Measurements from ENCODE around the gene CPTP. TPM values are rescaled to one million over a fixed set of nuclear protein-coding genes. Genes with fewer than 3 reads are reported as not detected.

Gene CPTP
- total RNA-seq, 6 experiments from 2014 or later: 24.6 to 31.5 (median 26.6) TPM

DNA sequence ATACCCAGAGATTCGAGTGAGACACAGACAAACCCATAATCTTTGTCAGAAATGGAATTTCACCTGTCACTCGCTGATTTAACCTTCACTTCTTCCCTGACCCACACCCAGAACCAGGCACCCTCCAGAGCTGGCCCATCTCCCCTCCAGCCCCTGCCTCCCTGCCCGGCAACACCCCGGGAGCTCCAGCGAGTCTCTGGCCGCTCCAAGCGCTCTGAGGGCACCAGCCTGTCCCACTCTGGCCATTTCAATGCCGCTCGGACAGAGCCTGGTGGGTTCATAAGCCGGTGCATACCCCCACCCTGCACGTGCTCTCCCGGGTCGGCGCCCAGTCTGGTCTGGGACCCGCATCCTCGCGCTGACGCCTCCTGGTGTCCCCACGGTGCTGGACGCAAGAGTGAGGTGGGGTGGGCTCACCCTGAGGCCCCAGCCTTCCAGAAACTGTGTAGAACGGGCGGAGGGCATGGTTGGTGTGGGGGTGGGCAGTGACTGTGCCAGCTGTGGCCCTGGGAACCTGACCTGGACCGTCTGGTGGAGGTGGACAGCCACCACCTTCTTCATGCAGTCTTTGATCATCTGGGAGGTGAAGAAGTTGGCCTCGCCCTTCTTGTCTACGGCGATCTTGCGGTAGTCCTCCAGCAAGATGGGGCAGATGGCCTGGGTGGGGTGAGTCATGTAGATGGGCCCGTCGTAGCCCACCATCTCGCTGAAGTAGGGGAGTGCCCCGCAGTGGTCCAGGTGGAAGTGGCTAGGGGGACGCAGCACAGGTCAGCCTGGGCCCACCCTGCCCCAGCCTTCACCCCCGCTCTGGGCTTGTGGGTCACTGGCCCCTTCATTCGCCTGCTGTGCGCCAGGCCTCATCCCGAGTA, 5.6 kb upstream of the CPTP start:
- H3K27me3 Mint-ChIP-seq (ENCODE audit: insufficient read depth): peaks cover 18% of the 10 kb centered on the region
- H3K27ac Mint-ChIP-seq: peak overlapping the region; percentile 91
- no peak overlapping the region for H3K4me3 Mint-ChIP-seq

DNA sequence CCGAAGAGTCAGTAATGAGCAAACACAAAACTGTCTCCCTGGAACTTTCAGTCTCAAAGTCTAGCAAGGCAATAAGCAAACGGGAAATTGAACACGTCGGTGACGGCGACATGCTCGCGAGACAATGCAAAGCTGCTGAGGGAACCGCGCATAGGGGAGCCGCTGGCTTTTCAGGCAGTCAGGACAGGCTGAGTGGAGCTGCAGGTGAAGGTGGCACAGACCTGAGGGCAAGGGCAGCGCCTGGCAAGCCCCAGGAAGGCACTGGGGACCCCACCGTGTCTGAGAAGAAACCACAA, 5.0 kb upstream of the CPTP start:
- Mint-ChIP-seq H3K4me1 (ENCODE audit: low read depth) (peaks cover 45% of the 10 kb centered on the region), H3K27ac (peak overlapping the region; percentile 91), H3K9me3 (no peaks in the 10 kb centered on the region), H3K27me3 (ENCODE audit: insufficient read depth) (peaks cover 18% of the 10 kb centered on the region), H3K4me3 (no peak overlapping the region), H3K36me3 (ENCODE audit: low read depth) (peaks cover 9% of the 10 kb centered on the region)
- no peak for DNase-seq
- TF ChIP-seq, protein P1, sequence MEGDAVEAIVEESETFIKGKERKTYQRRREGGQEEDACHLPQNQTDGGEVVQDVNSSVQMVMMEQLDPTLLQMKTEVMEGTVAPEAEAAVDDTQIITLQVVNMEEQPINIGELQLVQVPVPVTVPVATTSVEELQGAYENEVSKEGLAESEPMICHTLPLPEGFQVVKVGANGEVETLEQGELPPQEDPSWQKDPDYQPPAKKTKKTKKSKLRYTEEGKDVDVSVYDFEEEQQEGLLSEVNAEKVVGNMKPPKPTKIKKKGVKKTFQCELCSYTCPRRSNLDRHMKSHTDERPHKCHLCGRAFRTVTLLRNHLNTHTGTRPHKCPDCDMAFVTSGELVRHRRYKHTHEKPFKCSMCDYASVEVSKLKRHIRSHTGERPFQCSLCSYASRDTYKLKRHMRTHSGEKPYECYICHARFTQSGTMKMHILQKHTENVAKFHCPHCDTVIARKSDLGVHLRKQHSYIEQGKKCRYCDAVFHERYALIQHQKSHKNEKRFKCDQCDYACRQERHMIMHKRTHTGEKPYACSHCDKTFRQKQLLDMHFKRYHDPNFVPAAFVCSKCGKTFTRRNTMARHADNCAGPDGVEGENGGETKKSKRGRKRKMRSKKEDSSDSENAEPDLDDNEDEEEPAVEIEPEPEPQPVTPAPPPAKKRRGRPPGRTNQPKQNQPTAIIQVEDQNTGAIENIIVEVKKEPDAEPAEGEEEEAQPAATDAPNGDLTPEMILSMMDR (IDR thresholded peaks at IDR 0.05): no peak

More for the DNA sequence above, 5.6 kb upstream of the CPTP start:
- H3K4me1 Mint-ChIP-seq (ENCODE audit: low read depth): peaks cover 45% of the 10 kb centered on the region
- no peak for DNase-seq
- H3K36me3 Mint-ChIP-seq (ENCODE audit: low read depth): peaks cover 9% of the 10 kb centered on the region
- no peaks in the 10 kb centered on the region for H3K9me3 Mint-ChIP-seq
- TF ChIP-seq, protein P1 (IDR thresholded peaks at IDR 0.05): 0 out of 2 replicates have a peak, but pooled peaks have one; percentile 11

DNA sequence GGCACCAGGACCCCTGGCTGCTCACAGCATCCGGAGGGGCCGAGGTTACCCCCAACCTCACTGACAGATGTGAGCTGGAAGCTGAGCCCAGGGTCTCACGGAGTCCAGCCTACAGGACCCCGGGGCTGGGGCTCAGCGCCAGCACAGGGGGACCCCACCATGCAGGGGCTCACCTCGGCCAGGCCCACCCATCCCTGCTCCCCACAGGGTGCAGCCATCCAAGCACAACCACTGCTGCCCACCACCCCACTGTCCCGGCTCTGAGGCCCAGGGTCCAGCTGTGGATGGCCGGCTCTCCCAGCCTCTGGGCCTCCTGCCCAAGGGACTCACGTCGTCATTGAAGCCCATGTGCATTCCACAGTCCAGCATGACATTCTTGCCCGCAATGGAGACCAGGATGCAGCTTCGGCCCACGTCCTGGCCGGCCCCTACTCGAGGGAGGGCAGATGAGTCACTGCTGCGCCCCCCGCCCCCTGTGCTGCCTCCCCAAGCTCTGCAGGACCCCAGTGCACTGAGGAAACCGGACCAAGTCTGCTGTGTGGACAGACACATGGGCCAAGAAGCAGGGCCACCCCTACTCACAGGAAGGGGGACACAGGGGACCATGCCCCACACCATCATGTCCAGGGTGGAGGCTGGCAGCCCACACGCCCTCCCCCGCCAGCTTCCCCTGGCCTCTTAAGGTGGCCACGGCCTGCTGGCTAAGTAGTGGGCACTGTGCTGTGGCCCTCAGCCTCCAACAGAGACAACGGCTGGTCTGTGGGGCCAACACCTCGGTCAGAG, 3.7 kb upstream of the CPTP start:
- 0 out of 2 replicates have a peak overlapping the region, but pooled peaks have one; percentile 7 for H3K4me3 Mint-ChIP-seq
- TF ChIP-seq, protein P1 (IDR thresholded peaks at IDR 0.05): no peak
- peaks cover 15% of the 10 kb centered on the region for H3K27me3 Mint-ChIP-seq (ENCODE audit: insufficient read depth)
- no peaks in the 10 kb centered on the region for H3K9me3 Mint-ChIP-seq
- peaks cover 51% of the 10 kb centered on the region for H3K4me1 Mint-ChIP-seq (ENCODE audit: low read depth)
- DNase-seq: no peak
- H3K36me3 Mint-ChIP-seq (ENCODE audit: low read depth): peaks cover 9% of the 10 kb centered on the region
- peak overlapping the region; percentile 61 for H3K27ac Mint-ChIP-seq

DNA sequence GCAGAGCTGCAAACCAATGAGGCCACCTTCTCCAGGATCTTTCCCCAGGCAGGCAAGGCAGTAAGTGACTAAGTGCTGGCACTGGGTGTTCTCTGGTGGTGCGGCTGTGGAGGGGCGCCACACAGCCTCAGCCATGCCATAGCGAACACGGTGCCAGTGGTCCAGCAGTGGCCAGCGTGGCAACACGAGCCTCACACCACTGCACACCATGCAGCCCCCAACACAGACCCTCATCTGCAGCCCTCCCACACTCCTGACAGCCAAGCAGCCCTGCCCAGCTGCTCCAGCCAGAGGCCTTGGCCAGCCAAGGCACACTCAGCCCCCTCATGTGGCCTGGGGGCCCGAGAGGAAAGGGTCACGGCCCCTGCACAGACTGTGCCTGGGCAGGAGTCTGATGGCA, 3.1 kb upstream of the CPTP start:
- H3K36me3 Mint-ChIP-seq (ENCODE audit: low read depth): peaks cover 9% of the 10 kb centered on the region
- peak overlapping the region; percentile 31 for H3K27ac Mint-ChIP-seq

DNA sequence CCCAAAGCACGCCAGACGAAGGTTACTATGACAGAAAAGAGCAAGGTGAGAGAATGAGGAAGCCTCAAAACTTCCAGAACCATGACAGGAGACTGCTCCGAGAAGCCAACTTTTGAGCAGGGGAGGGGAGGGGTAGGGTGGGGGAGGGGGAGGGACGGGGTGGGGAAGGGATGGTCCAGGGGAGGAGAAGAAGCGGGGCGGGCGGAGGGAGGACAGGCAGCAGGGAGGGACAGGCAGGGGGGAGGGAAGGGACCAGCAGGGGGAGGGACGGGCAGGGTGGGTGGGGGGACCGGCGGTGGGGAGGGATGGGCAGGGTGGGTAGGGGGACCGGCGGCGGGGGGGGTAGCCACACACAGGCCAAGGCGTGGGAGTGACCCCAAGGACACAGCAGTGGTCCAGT, 2.2 kb upstream of the CPTP start:
- Mint-ChIP-seq H3K9me3 (no peaks in the 10 kb centered on the region), H3K4me1 (ENCODE audit: low read depth) (peaks cover 51% of the 10 kb centered on the region), H3K27me3 (ENCODE audit: insufficient read depth) (peaks cover 14% of the 10 kb centered on the region), H3K27ac (peak overlapping the region; percentile 67; the same call in 1 of the 2 replicates), H3K4me3 (peak overlapping the region; percentile 69), H3K36me3 (ENCODE audit: low read depth) (peaks cover 6% of the 10 kb centered on the region)
- TF ChIP-seq, protein P1 (IDR thresholded peaks at IDR 0.05): no peak
- DNase-seq: no peak

More for the DNA sequence above, 3.1 kb upstream of the CPTP start:
- TF ChIP-seq, protein P1 (IDR thresholded peaks at IDR 0.05): no peak
- no peak for DNase-seq
- Mint-ChIP-seq H3K27me3 (ENCODE audit: insufficient read depth) (peaks cover 13% of the 10 kb centered on the region), H3K4me3 (0 out of 2 replicates have a peak overlapping the region, but pooled peaks have one; percentile 7), H3K9me3 (no peaks in the 10 kb centered on the region), H3K4me1 (ENCODE audit: low read depth) (peaks cover 55% of the 10 kb centered on the region)

Measured in HFFc6 (cell line).